ENCODE measurements around the gene TTC17. TPM values are rescaled to one million over a fixed set of nuclear protein-coding genes. Genes with fewer than 3 reads are reported as not detected.
"Not testable (repeated sequence)": the region's sequence is repeated elsewhere in the genome, so short reads cannot be mapped to it uniquely, and the experiment has no call there.

TTC17 gene
- total RNA-seq, 2 experiments from 2014 or later, result 72.5 to 75.1 TPM

- H3K27ac Mint-ChIP-seq, CTCF ChIA-PET, H3K4me1 Mint-ChIP-seq, POLR2A ChIA-PET, DNase-seq, H3K9me3 Mint-ChIP-seq, H3K4me3 Mint-ChIP-seq, H3K27me3 Mint-ChIP-seq: not testable (repeated sequence)
- peaks cover 13% of the 10 kb centered on the region for H3K36me3 Mint-ChIP-seq (ENCODE audit: low read depth)
Measured at GRCh38 chr11:43430916-43431315, 72.2 kb downstream of the TTC17 start.

- no peak overlapping the region for H3K4me3 Mint-ChIP-seq
- H3K27me3 Mint-ChIP-seq, result no peaks in the 10 kb centered on the region
- ChIA-PET CTCF (interaction anchor here (1.2 kb wide), 1 partner anchor 17 kb away, joined by 3 read pairs; no protein-coding TSS in a partner anchor), POLR2A (no interaction called here)
- DNase-seq, result no peak
- no peaks in the 10 kb centered on the region for H3K4me1 Mint-ChIP-seq
- no peak overlapping the region for H3K27ac Mint-ChIP-seq
- peaks cover 33% of the 10 kb centered on the region for H3K36me3 Mint-ChIP-seq (ENCODE audit: low read depth)
- no peaks in the 10 kb centered on the region for H3K9me3 Mint-ChIP-seq
Measured at GRCh38 chr11:43434893-43435292, 76.2 kb downstream of the TTC17 start.

- POLR2A ChIA-PET, result no interaction called here
- Mint-ChIP-seq H3K4me1 (no peaks in the 10 kb centered on the region), H3K9me3 (no peaks in the 10 kb centered on the region), H3K36me3 (ENCODE audit: low read depth) (peaks cover 51% of the 10 kb centered on the region), H3K4me3 (no peak overlapping the region), H3K27me3 (no peaks in the 10 kb centered on the region), H3K27ac (no peak overlapping the region)
- no peak for DNase-seq
- CTCF ChIA-PET, result no interaction called here
Measured at GRCh38 chr11:43440486-43440885, 81.8 kb downstream of the TTC17 start.

- peaks cover 65% of the 10 kb centered on the region for H3K36me3 Mint-ChIP-seq (ENCODE audit: low read depth)
- no peaks in the 10 kb centered on the region for H3K27me3 Mint-ChIP-seq
- DNase-seq, result no peak
- H3K27ac Mint-ChIP-seq, result no peak overlapping the region
- H3K4me1 Mint-ChIP-seq, result peaks cover 19% of the 10 kb centered on the region
- POLR2A ChIA-PET, result no interaction called here
- CTCF ChIA-PET, result no interaction called here
- no peaks in the 10 kb centered on the region for H3K9me3 Mint-ChIP-seq
- H3K4me3 Mint-ChIP-seq, result no peak overlapping the region
Measured at GRCh38 chr11:43443811-43444210, 85.1 kb downstream of the TTC17 start.

- Mint-ChIP-seq H3K27ac (no peak overlapping the region), H3K4me1 (peaks cover 19% of the 10 kb centered on the region), H3K4me3 (no peak overlapping the region), H3K36me3 (ENCODE audit: low read depth) (peaks cover 72% of the 10 kb centered on the region), H3K27me3 (no peaks in the 10 kb centered on the region), H3K9me3 (no peaks in the 10 kb centered on the region)
- ChIA-PET CTCF (no interaction called here), POLR2A (no interaction called here)
- no peak for DNase-seq
Measured at GRCh38 chr11:43447151-43447550, 88.4 kb downstream of the TTC17 start.

- Mint-ChIP-seq H3K4me1 (no peaks in the 10 kb centered on the region), H3K36me3 (ENCODE audit: low read depth) (peaks cover 73% of the 10 kb centered on the region), H3K4me3 (no peak overlapping the region), H3K27ac (no peak overlapping the region), H3K27me3 (no peaks in the 10 kb centered on the region), H3K9me3 (peaks cover 2% of the 10 kb centered on the region)
- DNase-seq, result no peak
- ChIA-PET CTCF (no interaction called here), POLR2A (no interaction called here)
Measured at GRCh38 chr11:43458486-43458885, 99.8 kb downstream of the TTC17 start.

GRCh38 chr11:43459246-43459645, 100.5 kb downstream of the TTC17 start:
- H3K9me3 Mint-ChIP-seq, result peaks cover 2% of the 10 kb centered on the region

GRCh38 chr11:43462359-43462758, 103.6 kb downstream of the TTC17 start:
- ChIA-PET CTCF (no interaction called here), POLR2A (no interaction called here)
- H3K27me3 Mint-ChIP-seq, result no peaks in the 10 kb centered on the region
- H3K27ac Mint-ChIP-seq, result no peak overlapping the region
- no peak overlapping the region for H3K4me3 Mint-ChIP-seq
- no peaks in the 10 kb centered on the region for H3K4me1 Mint-ChIP-seq
- H3K36me3 Mint-ChIP-seq (ENCODE audit: low read depth), result peaks cover 83% of the 10 kb centered on the region
- peaks cover 18% of the 10 kb centered on the region for H3K9me3 Mint-ChIP-seq
- DNase-seq, result no peak

More at GRCh38 chr11:43459246-43459645, 100.5 kb downstream of the TTC17 start:
- CTCF ChIA-PET, result no interaction called here
- no peaks in the 10 kb centered on the region for H3K4me1 Mint-ChIP-seq
- H3K4me3 Mint-ChIP-seq, result no peak overlapping the region
- H3K36me3 Mint-ChIP-seq (ENCODE audit: low read depth), result peaks cover 76% of the 10 kb centered on the region
- POLR2A ChIA-PET, result no interaction called here
- DNase-seq, result no peak
- H3K27ac Mint-ChIP-seq, result no peak overlapping the region
- no peaks in the 10 kb centered on the region for H3K27me3 Mint-ChIP-seq

- no peaks in the 10 kb centered on the region for H3K27me3 Mint-ChIP-seq
- CTCF ChIA-PET, result no interaction called here
- no peak for DNase-seq
- POLR2A ChIA-PET, result no interaction called here
- no peaks in the 10 kb centered on the region for H3K4me1 Mint-ChIP-seq
- peaks cover 62% of the 10 kb centered on the region for H3K36me3 Mint-ChIP-seq (ENCODE audit: low read depth)
- no peak overlapping the region for H3K27ac Mint-ChIP-seq
- H3K4me3 Mint-ChIP-seq, result no peak overlapping the region
- peaks cover 45% of the 10 kb centered on the region for H3K9me3 Mint-ChIP-seq
Measured at GRCh38 chr11:43467958-43468357, 109.2 kb downstream of the TTC17 start.

GRCh38 chr11:43477491-43477890, 118.8 kb downstream of the TTC17 start:
- H3K27me3 Mint-ChIP-seq, CTCF ChIA-PET, POLR2A ChIA-PET, H3K4me1 Mint-ChIP-seq, DNase-seq, H3K4me3 Mint-ChIP-seq, H3K27ac Mint-ChIP-seq: not testable (repeated sequence)
- Mint-ChIP-seq H3K36me3 (ENCODE audit: low read depth) (peaks cover 39% of the 10 kb centered on the region), H3K9me3 (peaks cover 22% of the 10 kb centered on the region)

GRCh38 chr11:43486141-43486540, 127.4 kb downstream of the TTC17 start:
- Mint-ChIP-seq H3K27me3 (no peaks in the 10 kb centered on the region), H3K4me3 (no peak overlapping the region), H3K36me3 (ENCODE audit: low read depth) (peaks cover 34% of the 10 kb centered on the region), H3K9me3 (peaks cover 3% of the 10 kb centered on the region), H3K27ac (no peak overlapping the region), H3K4me1 (no peaks in the 10 kb centered on the region)
- DNase-seq, result no peak
- CTCF ChIA-PET, result no interaction called here
- POLR2A ChIA-PET, result no interaction called here

GRCh38 chr11:43489869-43490465, 131.2 kb downstream of the TTC17 start:
- CTCF ChIA-PET, result interaction anchor here (1.0 kb wide), 1 partner anchor 19 kb away, joined by 4 read pairs; no protein-coding TSS in a partner anchor
- POLR2A ChIA-PET, result no interaction called here
- no peak for DNase-seq
- Mint-ChIP-seq H3K36me3 (ENCODE audit: low read depth) (peaks cover 46% of the 10 kb centered on the region), H3K9me3 (no peaks in the 10 kb centered on the region), H3K27me3 (no peaks in the 10 kb centered on the region), H3K4me3 (no peak overlapping the region), H3K4me1 (no peaks in the 10 kb centered on the region), H3K27ac (no peak overlapping the region)

GRCh38 chr11:43492701-43493100, 134.0 kb downstream of the TTC17 start:
- CTCF ChIA-PET, result no interaction called here
- no peaks in the 10 kb centered on the region for H3K27me3 Mint-ChIP-seq
- POLR2A ChIA-PET, result no interaction called here
- DNase-seq, result no peak
- no peak overlapping the region for H3K27ac Mint-ChIP-seq
- H3K36me3 Mint-ChIP-seq (ENCODE audit: low read depth), result peaks cover 42% of the 10 kb centered on the region
- no peak overlapping the region for H3K4me3 Mint-ChIP-seq
- no peaks in the 10 kb centered on the region for H3K9me3 Mint-ChIP-seq
- no peaks in the 10 kb centered on the region for H3K4me1 Mint-ChIP-seq

GRCh38 chr11:43493431-43493830, 134.7 kb downstream of the TTC17 start:
- CTCF ChIA-PET, result no interaction called here
- H3K4me3 Mint-ChIP-seq, result no peak overlapping the region
- no peaks in the 10 kb centered on the region for H3K27me3 Mint-ChIP-seq
- POLR2A ChIA-PET, result no interaction called here
- no peak for DNase-seq
- H3K36me3 Mint-ChIP-seq (ENCODE audit: low read depth), result peaks cover 39% of the 10 kb centered on the region
- H3K27ac Mint-ChIP-seq, result no peak overlapping the region
- H3K9me3 Mint-ChIP-seq, result no peaks in the 10 kb centered on the region
- H3K4me1 Mint-ChIP-seq, result no peaks in the 10 kb centered on the region
